ENCODE measurements around the gene CTNNA2.

The CTNNA2 gene

GRCh38 chr2:79686884-79687283 is 174.0 kb downstream of the CTNNA2 start:
- no peak for DNase-seq (ENCODE audit: low read depth in 2 of 2)
- TF ChIP-seq CTCF (IDR thresholded peaks at IDR 0.05; ENCODE audit: low read depth, low read length), result no peak

GRCh38 chr2:79695248-79695647 is 182.4 kb downstream of the CTNNA2 start:
- TF ChIP-seq CTCF (IDR thresholded peaks at IDR 0.05; ENCODE audit: low read depth, low read length), result no peak
- no peak overlapping the region for H3K4me3 ChIP-seq (replicated peaks in 1 of 2; ENCODE audit: low read depth in 2 of 2, low read length in 2 of 2)
- no peak for DNase-seq (ENCODE audit: low read depth in 2 of 2)

More at GRCh38 chr2:79686884-79687283, 174.0 kb downstream of the CTNNA2 start:
- no peak overlapping the region for H3K4me3 ChIP-seq (replicated peaks in 1 of 2; ENCODE audit: low read depth in 2 of 2, low read length in 2 of 2)

GRCh38 chr2:79697200-79697599 is 184.3 kb downstream of the CTNNA2 start:
- no peak for TF ChIP-seq CTCF (IDR thresholded peaks at IDR 0.05; ENCODE audit: low read depth, low read length)
- H3K4me3 ChIP-seq (replicated peaks in 1 of 2; ENCODE audit: low read depth in 2 of 2, low read length in 2 of 2), result no peak overlapping the region
- DNase-seq (ENCODE audit: low read depth in 2 of 2), result no peak

GRCh38 chr2:79700651-79701050 is 187.8 kb downstream of the CTNNA2 start:
- DNase-seq (ENCODE audit: low read depth in 2 of 2), result no peak
- TF ChIP-seq CTCF (IDR thresholded peaks at IDR 0.05; ENCODE audit: low read depth, low read length), result no peak
- no peak overlapping the region for H3K4me3 ChIP-seq (replicated peaks in 1 of 2; ENCODE audit: low read depth in 2 of 2, low read length in 2 of 2)

GRCh38 chr2:79702905-79703304 is 190.1 kb downstream of the CTNNA2 start:
- peak in 1 of 2 donors; percentile 2 for DNase-seq (ENCODE audit: low read depth in 2 of 2)
- H3K4me3 ChIP-seq (replicated peaks in 1 of 2; ENCODE audit: low read depth in 2 of 2, low read length in 2 of 2), result no peak overlapping the region
- no peak for TF ChIP-seq CTCF (IDR thresholded peaks at IDR 0.05; ENCODE audit: low read depth, low read length)

GRCh38 chr2:79711098-79711497 is 198.2 kb downstream of the CTNNA2 start:
- H3K4me3 ChIP-seq (replicated peaks in 1 of 2; ENCODE audit: low read depth in 2 of 2, low read length in 2 of 2), result no peak overlapping the region
- TF ChIP-seq CTCF (IDR thresholded peaks at IDR 0.05; ENCODE audit: low read depth, low read length), result no peak
- DNase-seq (ENCODE audit: low read depth in 2 of 2), result no peak

GRCh38 chr2:79713131-79713785 is 200.4 kb downstream of the CTNNA2 start:
- no peak for TF ChIP-seq CTCF (IDR thresholded peaks at IDR 0.05; ENCODE audit: low read depth, low read length)
- DNase-seq (ENCODE audit: low read depth in 2 of 2), result peak in 1 of 2 donors; percentile 53
- no peak overlapping the region for H3K4me3 ChIP-seq (replicated peaks in 1 of 2; ENCODE audit: low read depth in 2 of 2, low read length in 2 of 2)

All from cardiac fibroblast (primary cell).